Activated naive CD4-positive, alpha-beta T cell treated with anti-CD3 and anti-CD28 coated beads, Interleukin-2, amount 50 U/mL, for 16 hours (primary cell): ENCODE data around the gene SEMA3D.

Experiments used
- DNase-seq: peaks from one replicate; pipeline ENCODE4 v3.0.0-alpha.2; 2020

SEMA3D gene

DNA sequence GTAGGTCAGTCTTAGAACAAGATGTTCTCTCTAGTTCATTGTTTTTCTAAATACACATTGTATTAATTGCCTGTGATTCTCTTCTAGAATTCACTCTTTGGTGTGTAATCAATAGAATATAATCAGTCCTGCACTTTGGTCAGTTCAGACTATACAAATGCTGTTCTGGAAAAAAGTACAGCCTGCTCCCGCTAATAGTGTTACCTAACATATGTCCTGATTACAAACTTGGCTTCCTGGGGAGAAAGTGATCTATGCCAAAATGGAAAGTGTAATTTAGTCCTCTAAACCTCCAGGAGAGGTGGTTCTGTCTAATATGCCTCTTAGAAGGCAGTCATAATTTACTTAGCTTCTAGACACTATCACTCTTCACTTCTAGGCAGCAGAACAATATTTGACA lies 215.5 kb downstream of the SEMA3D start:
- DNase-seq = no peak

DNA sequence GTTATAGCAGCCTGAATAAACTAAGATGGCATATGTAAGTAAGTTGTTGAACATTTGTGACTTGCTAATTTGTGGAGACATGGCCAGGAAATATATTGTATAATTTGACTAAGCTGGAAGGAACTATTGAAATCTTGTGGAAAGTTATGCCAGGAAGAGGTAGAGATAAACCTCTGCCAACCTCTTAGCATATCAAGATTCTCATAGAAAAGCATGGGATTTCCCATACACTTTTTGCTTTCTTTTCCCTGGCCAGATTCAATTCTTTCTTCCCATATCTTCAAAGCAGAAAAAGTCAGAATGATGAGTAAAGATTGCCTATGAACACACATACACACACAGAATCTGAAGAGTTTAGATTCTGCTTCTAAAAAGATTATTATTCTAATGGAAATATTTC lies 216.2 kb downstream of the SEMA3D start:
- no peak for DNase-seq

DNA sequence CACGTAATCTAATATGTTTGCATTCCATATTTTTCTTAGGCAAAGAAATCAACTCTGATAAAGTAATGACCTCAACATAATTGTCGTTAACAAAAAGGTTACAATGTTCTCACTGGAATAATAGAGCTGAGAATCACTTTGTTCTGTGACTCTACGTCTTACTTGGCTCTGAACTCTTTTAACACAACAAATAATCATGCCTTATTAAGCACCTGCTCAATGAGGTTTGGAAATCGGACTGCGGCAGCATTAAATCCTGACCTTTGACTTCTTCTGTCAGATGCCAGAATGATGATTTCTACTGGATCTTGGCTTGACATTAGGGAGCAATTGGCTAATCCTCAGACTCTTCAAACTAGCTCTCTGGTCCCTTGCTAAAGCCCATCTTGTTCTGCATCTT lies 233.6 kb downstream of the SEMA3D start:
- no peak for DNase-seq

DNA sequence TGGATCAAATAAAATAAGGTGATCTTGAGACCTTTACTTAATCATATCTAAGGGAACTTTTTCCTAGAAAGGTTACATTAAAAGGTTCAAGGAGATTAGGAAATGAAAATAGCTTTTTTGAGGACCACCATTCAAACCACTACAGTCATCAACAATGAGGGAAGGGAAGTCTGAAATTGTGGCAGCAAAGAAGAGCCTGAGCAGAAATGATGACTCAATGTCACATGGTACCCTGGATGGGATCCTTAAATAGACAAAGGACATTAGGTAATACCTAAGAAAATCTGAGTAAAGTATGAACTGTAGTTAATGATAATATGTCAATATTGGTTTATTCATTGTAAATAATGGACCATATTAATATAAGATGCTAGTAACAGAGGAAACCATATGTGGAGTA lies 236.0 kb downstream of the SEMA3D start:
- no peak for DNase-seq

DNA sequence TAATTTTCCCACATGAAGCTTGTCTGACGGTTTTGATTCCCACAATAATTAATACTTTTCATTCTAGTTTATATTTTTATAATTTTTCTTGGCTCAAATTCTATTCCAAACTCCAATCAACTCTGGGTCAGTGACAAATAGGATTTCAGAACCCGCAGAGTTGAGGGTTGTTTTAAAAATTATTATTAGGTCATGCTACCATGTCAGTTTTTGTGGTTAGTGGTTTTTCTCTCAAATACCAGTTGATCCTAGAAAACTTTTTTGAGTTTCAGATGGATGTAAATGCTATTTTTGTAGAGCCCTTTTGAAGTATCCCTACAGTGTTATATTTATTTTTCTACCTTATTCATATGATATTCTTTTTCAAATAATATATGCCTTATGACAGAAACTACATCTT lies 237.4 kb downstream of the SEMA3D start:
- no peak for DNase-seq

DNA sequence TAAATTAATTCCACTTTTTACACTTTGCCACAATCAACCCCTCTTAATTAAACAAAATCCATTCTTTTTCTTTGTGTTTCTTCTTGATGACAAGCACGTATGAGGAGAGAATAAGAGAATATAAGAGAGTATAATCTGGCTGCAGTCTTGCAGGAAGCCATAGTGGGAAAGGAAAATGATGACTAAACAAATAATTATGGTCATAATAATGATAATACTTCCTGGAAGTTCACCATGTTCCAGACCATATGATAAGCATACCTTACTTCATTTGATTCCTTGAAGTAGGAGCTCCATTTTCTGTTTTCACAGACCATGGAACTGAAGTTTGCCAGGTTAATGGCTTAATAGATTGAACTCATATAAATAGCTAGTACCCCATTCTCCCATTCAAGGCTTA lies 237.8 kb downstream of the SEMA3D start:
- no peak for DNase-seq

DNA sequence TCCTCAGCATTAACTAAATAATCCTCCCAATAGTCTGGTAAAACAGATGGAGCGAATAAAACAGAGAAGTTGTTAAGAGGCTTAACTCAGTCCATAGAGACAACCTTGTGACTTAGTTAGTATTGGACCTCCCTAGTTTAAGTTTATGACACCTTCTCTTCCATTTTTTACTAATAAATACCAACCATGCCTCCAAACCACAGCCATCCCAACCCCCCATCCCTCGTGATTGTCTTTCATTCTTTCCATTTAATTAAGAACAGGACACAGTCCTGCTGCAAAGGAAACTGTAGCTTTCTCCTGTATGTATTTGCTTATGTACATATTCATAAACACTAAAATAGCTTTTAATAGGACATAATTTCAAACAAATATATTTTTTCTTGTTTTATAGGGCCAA lies 238.2 kb downstream of the SEMA3D start:
- no peak for DNase-seq

DNA sequence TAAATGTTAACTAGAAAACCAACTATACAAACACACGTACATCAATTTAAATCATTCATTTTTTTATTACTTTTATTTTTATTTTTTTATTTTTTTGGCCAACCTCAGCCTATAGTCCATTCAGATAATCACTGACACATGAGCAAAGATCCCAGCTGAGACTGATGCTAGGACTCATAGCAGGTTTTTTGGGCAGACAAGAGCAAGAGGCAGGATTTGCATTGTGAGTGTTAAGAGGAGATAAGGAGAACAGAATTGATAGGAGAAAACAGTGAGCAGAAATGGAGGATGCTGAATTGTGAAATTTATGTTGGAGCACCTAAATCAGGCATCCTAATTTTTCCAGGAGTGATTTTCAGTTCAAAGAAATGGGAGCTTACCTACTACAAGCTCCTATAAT lies 240.3 kb downstream of the SEMA3D start:
- no peak for DNase-seq
